Gastrocnemius medialis (tissue), 4 donors: Measurements from ENCODE around the gene LMX1B. TPM values are rescaled to one million over a fixed set of nuclear protein-coding genes. Genes with fewer than 3 reads are reported as not detected.

Experiments
- ATAC-seq, 2 donors: fragments of 150-250 bp; one replicate each; pipeline ENCODE4 v1.9.1; 2016
- DNase-seq, 2 donors: peaks; one replicate each; pipeline ENCODE4 v3.0.0-alpha.2; 2019
- H3K27ac ChIP-seq, 4 donors: fragments of 200-600 bp; sonication (generic); 1 replicate in 1 of 4; 2 replicates in 3 of 4; pipeline ENCODE4 v1.5.1; 2016 to 2018; ENCODE audit warnings: mild to moderate bottlenecking in 2 of 4, moderate library complexity in 1 of 4
- H3K27me3 ChIP-seq, 3 donors: fragments of 200-600 bp; sonication (generic) in 2 of 3; 1 replicate in 1 of 3; 2 replicates in 2 of 3; pipeline versions ENCODE4 v1.5.1 to v1.6.0; 2016 to 2019; ENCODE audit warnings: mild to moderate bottlenecking in 1 of 3, moderate library complexity in 1 of 3
- H3K36me3 ChIP-seq, 2 donors: fragments of 200-600 bp; sonication (generic) in 1 of 2; one replicate each; pipeline ENCODE4 v1.5.1; 2017 to 2018
- H3K4me1 ChIP-seq, 2 donors: fragments of 200-600 bp; sonication (generic) in 1 of 2; one replicate each; pipeline ENCODE4 v1.5.1; 2016 to 2017; ENCODE audit warnings: mild to moderate bottlenecking in 2 of 2
- H3K4me3 ChIP-seq, 4 donors: fragments of 200-600 bp; sonication (generic) in 3 of 4; 1 replicate in 1 of 4; 2 replicates in 3 of 4; pipeline ENCODE4 v1.5.1; 2016 to 2019; ENCODE audit warnings: mild to moderate bottlenecking in 2 of 4
- H3K9me3 ChIP-seq, 3 donors: fragments of 200-600 bp; sonication (generic) in 2 of 3; 1 replicate in 1 of 3; 2 replicates in 2 of 3; pipeline ENCODE4 v1.5.1; 2016 to 2019
- POLR2A ChIP-seq, 2 donors: fragments of 450-650 bp; IDR thresholded peaks; one replicate each; pipeline ENCODE4 v1.6.1; 2017; ENCODE audit warnings: antibody characterized with exemption in 2 of 2, mild to moderate bottlenecking in 2 of 2, moderate library complexity in 2 of 2
- in situ Hi-C, 4 donors: fragments of 200-750 bp; cut with MboI; loops; one replicate each; pipeline versions ENCODE4 v1.15.0 to v1.8.0; 2017; ENCODE audit warnings: low sequenced_read_pairs in 4 of 4
- intact Hi-C: fragments of 100-400 bp; cut with DNase I; formaldehyde crosslinking; loops from one replicate; pipeline ENCODE4 v1.15.1; 2023; ENCODE audit warnings: low total_unique reads
- total RNA-seq, 4 donors: library from RNA; depleted of rRNA; stranded (reverse); fragments of >200 nt; gene quantifications; one replicate each; pipeline versions ENCODE4 v1.1.0 to v1.2.3, GENCODE V29; 2016
- TF ChIP-seq, protein P1 (sequence below), 5 experiments: fragments of 450-650 bp in 3 of 5; fragments of 200-600 bp in 2 of 5; sonication (generic) in 2 of 5; IDR thresholded peaks in 4 of 5; conservative IDR thresholded peaks in 1 of 5; 1 replicate in 4 of 5; 2 replicates in 1 of 5; pipeline ENCODE4 v1.5.1; 2016 to 2019; ENCODE audit warnings: antibody characterized with exemption in 5 of 5, mild to moderate bottlenecking in 3 of 5, moderate library complexity in 3 of 5

LMX1B gene
- total RNA-seq, 4 donors from 2014 or later: 0.31 to 0.46 (median 0.35) TPM; not detected in 1

DNA sequence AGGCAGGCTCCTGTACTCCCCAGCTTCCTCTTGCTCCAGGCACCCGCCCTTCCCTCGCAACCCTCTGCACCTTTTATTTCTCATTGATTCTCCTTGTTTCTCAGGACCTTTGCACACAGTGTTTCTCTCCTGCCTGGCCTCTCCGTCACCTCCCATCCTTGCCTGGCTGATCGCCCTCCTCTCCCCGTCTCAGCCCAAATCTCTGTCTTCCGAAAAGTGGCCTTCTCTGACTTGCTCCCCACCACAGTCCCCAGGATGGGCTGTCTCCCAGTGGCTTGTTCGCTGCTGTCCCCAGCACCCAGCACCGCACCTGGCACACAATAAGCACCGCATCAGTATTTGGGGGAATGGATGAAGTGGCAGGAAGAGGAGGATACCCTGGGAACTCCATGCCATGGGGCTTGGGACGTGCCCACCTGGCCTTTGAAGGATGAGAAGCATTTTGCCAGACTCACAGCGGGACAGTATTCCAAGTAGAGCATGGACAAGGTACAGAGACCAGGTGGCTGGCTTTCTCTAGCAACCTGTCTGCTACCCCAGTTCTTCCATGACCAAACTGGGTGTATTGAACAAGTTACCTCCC, 62.5 kb downstream of the LMX1B start:
- DNase-seq (no peak), ATAC-seq (no peak)
- no peaks in the 10 kb centered on the region for H3K36me3 ChIP-seq
- H3K4me1 ChIP-seq: no peaks in the 10 kb centered on the region
- H3K27ac ChIP-seq: no peak overlapping the region
- peaks cover 34 to 40% (median 40%) of the 10 kb centered on the region in 3 donors for H3K27me3 ChIP-seq
- H3K9me3 ChIP-seq: no peaks in the 10 kb centered on the region
- no peak overlapping the region for H3K4me3 ChIP-seq
- in situ Hi-C loops (no loop called here), intact Hi-C loops (no loop called here)
- TF ChIP-seq, protein P1, sequence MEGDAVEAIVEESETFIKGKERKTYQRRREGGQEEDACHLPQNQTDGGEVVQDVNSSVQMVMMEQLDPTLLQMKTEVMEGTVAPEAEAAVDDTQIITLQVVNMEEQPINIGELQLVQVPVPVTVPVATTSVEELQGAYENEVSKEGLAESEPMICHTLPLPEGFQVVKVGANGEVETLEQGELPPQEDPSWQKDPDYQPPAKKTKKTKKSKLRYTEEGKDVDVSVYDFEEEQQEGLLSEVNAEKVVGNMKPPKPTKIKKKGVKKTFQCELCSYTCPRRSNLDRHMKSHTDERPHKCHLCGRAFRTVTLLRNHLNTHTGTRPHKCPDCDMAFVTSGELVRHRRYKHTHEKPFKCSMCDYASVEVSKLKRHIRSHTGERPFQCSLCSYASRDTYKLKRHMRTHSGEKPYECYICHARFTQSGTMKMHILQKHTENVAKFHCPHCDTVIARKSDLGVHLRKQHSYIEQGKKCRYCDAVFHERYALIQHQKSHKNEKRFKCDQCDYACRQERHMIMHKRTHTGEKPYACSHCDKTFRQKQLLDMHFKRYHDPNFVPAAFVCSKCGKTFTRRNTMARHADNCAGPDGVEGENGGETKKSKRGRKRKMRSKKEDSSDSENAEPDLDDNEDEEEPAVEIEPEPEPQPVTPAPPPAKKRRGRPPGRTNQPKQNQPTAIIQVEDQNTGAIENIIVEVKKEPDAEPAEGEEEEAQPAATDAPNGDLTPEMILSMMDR (IDR thresholded peaks at IDR 0.05 in 4 of 5, conservative IDR thresholded peaks at IDR 0.05 in 1 of 5): no peak
- TF ChIP-seq POLR2A (IDR thresholded peaks at IDR 0.05): no peak

DNA sequence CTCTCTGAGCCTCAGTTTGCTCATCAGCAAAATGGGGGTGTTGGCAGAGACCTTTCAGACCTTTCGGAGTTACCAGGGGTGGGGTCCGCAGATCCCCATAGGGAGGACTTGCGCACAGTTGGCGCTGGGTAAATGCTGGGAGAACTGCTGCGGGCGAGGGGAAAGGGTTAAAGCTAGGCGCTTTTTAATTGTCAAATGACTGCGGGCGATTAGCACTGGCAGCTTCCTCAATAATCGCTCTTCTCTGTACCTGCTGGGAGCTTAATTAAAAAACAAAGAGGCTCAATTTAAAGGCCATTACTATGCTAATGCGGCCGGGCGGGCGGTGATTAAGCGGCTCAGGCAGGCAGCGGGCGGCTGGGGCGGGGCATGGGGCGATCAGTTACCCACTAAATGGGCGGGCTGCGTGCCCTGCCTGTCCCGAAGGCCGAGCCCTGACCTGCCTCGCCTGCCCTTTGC, 63.0 kb downstream of the LMX1B start:
- H3K27me3 ChIP-seq: peaks cover 34 to 40% (median 35%) of the 10 kb centered on the region in 3 donors
- no peaks in the 10 kb centered on the region for H3K9me3 ChIP-seq
- no peak for TF ChIP-seq POLR2A (IDR thresholded peaks at IDR 0.05)
- TF ChIP-seq, protein P1 (IDR thresholded peaks at IDR 0.05 in 4 of 5, conservative IDR thresholded peaks at IDR 0.05 in 1 of 5): no peak
- in situ Hi-C loops: no loop called here
- H3K27ac ChIP-seq: no peak overlapping the region
- DNase-seq: no peak
- H3K36me3 ChIP-seq: no peaks in the 10 kb centered on the region
- intact Hi-C loops: no loop called here
- H3K4me3 ChIP-seq: no peak overlapping the region
- no peaks in the 10 kb centered on the region for H3K4me1 ChIP-seq
- no peak for ATAC-seq

DNA sequence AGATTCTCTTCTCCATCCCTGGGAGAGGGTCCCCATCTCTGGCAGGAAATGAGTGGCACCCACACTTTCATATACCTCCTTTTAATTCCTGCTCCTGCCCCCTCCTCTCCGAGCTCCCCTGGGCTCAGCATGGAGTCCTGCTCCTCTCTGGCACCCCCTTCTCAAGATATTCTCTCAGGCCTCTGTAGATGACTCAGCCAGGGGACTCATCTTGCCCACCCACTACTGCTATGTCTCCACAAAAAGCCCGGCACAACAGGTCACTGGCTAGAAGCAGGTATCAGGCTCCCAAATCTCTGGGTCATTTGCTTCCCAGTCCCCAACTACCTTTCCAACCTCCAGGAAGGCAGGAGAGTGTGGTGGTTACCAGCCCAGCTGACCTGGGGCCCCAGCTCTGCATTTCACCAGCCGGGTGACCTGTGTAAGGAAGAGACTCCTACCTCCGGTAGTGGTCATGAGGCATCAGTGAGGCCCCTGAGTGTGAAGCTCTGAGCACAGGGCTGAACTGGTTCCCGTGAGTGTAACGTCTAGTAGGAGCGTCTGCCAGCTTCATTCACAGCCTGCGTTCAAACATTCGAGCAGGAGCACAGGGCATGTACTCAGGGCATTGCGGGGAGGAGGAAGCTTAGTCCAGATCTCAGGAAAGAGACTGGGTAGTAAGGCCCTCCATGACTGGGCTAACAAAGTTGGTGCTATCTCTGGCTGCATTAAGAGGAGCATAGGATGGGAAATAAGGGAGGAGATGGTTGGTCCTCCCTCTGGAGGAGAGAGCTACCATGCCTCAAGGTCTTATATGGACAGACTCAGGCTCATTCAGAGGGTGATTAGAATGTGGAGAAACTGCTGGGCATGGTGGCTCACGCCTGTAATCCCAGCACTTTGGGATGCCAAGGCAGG, 63.7 kb downstream of the LMX1B start:
- no peak overlapping the region for H3K27ac ChIP-seq

DNA sequence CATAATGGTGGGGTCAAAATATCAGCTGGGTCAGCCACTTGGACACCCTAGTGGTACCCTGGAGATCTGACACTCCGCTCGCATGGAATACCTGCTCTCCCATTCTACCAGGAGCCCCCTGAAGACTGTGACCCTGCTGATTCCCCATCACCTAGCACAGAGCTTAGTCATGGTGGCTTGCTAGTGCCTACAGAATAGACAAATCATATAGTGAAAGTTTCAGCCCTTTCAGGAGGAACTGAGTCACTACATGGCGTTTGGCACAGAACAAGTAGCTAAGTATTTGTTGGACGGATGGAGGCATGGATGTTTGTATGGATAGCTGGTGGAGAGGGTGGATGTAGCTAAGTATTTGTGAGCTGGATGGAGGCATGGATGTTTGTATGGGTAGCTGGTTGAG, 65.3 kb downstream of the LMX1B start:
- in situ Hi-C loops: no loop called here
- peaks cover 37 to 49% (median 42%) of the 10 kb centered on the region in 3 donors for H3K27me3 ChIP-seq

More for the DNA sequence above, 63.7 kb downstream of the LMX1B start:
- in situ Hi-C loops (no loop called here), intact Hi-C loops (no loop called here)
- peaks cover 33 to 46% (median 38%) of the 10 kb centered on the region in 3 donors for H3K27me3 ChIP-seq
- H3K36me3 ChIP-seq: no peaks in the 10 kb centered on the region
- no peak overlapping the region for H3K4me3 ChIP-seq
- no peak for TF ChIP-seq POLR2A (IDR thresholded peaks at IDR 0.05)
- TF ChIP-seq, protein P1 (IDR thresholded peaks at IDR 0.05 in 4 of 5, conservative IDR thresholded peaks at IDR 0.05 in 1 of 5): no peak
- H3K4me1 ChIP-seq: no peaks in the 10 kb centered on the region
- H3K9me3 ChIP-seq: no peaks in the 10 kb centered on the region
- ATAC-seq (no peak), DNase-seq (no peak)

More for the DNA sequence above, 65.3 kb downstream of the LMX1B start:
- Histone ChIP-seq H3K36me3 (no peaks in the 10 kb centered on the region), H3K27ac (no peak overlapping the region), H3K4me1 (no peaks in the 10 kb centered on the region), H3K9me3 (no peaks in the 10 kb centered on the region), H3K4me3 (no peak overlapping the region)
- no peak for TF ChIP-seq POLR2A (IDR thresholded peaks at IDR 0.05)
- TF ChIP-seq, protein P1 (IDR thresholded peaks at IDR 0.05 in 4 of 5, conservative IDR thresholded peaks at IDR 0.05 in 1 of 5): no peak
- no peak for ATAC-seq
- no peak for DNase-seq
- intact Hi-C loops: no loop called here
